Activated CD4-positive, alpha-beta T cell treated with anti-CD3 and anti-CD28 coated beads, Interleukin-2, Interleukin-4, amounts not matched to agents 100 ng/mL and 50 ng/mL, durations not matched to agents 16 hours and 8 hours (primary cell): ENCODE data around the gene METTL18.
"Not testable (repeated sequence)": the region's sequence is repeated elsewhere in the genome, so short reads cannot be mapped to it uniquely, and the experiment has no call there.

Source experiments
- DNase-seq: peaks from one replicate; pipeline ENCODE4 v3.0.0-alpha.2; 2020; ENCODE audit warnings: low spot score

Gene METTL18

DNA sequence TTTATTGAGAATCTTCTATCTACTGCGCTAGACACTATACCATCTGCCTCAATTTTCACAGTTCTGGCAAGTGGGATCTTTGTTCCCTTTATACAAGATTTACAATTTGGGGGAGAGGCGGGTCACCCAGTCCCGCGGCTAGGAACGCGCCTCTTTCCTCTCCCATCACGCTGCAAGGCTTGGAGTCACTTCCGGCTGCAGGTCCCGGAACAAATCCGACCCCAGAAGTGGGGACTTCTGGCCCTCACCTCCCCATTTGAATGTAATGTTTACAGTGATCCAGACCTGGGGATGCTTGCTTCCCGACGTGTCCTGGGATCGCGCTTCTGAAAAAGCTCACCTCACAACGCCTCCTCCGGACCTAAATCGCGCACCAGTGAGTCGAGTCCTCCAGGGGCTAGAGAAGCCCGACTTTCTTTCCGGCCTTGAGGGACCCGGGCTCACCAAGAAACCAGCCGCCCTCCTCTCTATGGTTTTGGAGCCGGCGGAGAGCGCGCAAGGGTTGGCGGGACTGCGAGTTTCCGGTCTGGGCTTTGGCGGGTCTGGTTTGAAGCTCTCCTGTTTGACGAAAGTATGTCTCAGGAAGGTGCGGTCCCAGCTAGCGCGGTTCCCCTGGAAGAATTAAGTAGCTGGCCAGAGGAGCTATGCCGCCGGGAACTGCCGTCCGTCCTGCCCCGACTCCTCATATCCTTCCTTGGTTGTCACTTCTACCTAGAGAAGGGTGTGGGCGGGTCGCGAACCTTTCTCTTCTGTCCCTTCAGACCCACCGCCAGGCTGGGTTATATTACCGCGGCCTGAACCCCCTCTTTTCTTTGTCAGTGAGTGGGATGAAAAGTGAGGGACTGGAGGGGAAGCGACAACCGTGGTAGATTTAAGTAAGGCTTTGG, at the start of gene METTL18:
Gene METTL18 (minus strand): TSS at position 378 of the 887 bp plus-strand sequence. CDS start 1,212 bp downstream, outside the sequence.
- DNase-seq = peak; percentile 96

DNA sequence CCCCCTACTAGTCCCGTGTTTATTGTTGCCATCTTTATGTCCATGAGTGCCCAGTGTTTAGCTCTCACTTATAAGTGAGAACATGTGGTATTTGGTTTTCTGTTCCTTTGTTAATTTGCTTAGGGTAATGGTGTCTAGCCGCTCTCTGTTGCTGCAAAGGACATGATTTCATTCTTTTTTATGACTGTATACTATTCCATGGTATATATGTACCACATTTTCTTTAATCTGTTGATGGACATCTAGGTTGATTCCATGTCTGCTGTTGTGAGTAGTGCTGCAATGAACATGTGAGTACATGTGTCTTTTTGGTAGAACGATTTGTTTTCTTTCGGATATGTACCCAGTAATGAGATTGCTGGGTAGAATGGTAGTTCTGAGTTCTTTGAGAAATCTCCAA, 44.2 kb upstream of the METTL18 start:
- no peak for DNase-seq

DNA sequence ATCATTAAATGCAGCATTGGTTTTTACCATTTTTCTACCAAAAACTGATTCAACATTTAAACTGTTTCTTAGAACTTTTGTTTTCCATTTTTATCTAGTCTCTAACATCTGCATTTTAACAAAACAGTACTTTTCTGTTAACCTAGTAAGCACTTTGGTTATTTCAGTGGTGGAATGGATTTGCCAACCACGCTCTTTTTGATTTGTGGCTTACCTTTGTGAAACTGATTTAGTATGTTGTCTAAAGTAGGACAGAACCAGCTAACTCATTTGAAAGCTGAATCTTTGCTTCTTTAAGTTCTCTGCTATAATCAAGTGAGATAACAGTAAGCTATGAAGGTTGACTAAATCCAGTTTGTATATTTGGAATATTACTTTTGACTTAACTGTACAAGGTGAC, 41.5 kb upstream of the METTL18 start:
- no peak for DNase-seq

DNA sequence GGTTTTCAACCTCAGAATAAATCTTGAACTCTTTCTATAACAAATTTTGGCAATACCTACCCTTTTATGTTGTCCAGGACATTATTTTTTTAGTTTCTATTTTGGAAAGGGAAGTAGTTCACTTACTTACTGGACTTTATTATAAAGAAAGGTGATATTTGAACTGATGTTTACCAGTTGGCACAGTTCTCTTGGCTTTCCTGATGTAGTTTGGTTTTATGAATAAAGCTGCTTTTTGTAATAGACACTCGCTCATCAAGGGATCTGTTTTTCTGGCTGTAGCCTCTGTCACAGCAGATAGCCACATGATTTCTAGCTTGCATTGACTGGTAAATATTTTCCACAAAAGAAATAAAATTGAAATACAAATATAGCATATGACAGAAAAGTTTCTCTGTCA, 40.9 kb upstream of the METTL18 start:
- DNase-seq = no peak

DNA sequence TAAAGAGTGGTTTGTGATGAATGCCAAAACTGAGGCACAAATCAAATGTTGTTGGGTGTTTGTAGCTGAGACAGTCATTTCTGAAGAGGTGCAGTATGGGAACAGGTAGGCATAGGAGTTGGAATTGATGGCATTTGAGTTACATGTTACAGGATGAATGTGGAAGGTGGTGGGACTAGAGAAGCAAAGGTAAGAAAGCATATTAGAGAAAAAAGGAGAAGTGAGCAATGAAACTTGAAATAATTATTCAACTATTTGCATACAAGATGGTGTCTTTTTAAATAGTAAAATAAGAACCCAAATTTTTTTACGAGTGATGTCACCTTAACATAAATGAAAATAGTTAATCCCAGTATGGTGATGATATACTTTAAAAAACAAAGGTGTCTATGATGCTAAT, 40.2 kb upstream of the METTL18 start:
- no peak for DNase-seq

DNA sequence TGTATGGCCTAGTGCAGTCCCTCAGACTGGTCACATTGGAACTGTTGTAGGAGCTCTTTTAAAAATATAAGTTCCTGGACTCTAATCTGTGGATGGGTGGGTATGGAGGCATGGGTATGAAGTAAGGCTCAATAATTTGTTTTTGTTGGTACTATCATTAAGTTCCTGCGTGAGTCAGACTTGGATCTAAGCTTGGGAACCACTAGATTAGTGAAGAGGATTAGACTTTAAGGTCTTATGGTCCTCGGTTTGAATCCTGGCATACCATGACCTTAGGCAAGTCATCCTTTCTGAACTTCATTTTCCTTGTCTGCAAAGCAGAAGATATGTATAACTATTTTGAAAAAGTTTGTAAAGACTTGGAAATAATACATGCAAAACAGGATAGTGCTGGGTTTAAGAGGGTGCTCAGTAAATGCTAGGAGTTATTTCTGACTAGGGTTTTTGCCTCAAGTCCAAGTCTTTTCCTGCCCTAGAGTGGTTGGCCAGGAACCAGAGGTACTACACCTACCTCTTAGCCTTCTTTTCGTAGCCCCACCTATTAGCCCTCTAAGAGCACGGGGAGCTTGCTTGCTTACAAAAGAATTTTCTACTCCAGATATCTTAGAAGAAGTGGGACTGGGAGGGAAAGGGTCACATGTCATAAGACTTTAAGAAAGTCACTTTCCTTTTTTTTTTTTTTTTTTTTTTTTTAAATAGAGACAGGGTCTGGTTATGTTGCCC, 38.6 kb upstream of the METTL18 start:
- DNase-seq = no peak

DNA sequence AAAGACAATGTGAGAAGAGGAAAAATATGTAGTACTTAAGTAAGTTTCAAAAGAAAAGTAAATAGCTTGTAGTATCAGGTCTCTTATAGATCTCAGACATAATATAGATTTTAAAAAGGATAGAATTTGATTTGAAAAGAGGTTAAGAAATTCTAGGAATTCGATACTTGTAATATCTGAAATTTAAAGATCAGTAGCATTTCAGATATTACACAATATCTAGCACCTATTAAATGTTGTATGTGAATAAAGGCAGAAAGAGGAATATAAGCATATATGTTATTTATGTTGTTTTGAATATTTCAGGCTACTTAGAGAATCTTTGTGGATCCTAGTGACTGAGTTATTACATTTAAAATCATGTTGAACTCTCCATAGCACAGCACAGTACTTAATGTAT, 35.0 kb upstream of the METTL18 start:
- no peak for DNase-seq

DNA sequence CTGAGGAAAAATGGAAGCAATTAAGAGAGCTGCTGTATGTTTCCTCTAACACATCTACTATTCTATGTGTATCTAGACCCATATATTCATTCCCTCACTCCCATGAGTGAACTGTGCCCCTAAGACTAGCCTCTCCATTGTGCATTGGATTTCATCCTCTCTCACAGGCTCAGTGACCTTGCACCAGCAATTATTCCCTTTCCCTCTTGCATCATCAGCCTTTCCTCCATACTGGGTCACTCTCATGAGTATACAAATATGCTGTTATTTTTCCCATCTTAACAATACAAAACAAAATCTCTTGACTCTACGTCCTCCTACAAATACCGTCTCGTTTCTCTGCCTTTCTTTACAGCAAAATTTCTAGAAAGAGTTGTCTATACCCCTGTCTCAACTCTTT, 29.4 kb upstream of the METTL18 start:
- no peak for DNase-seq

DNA sequence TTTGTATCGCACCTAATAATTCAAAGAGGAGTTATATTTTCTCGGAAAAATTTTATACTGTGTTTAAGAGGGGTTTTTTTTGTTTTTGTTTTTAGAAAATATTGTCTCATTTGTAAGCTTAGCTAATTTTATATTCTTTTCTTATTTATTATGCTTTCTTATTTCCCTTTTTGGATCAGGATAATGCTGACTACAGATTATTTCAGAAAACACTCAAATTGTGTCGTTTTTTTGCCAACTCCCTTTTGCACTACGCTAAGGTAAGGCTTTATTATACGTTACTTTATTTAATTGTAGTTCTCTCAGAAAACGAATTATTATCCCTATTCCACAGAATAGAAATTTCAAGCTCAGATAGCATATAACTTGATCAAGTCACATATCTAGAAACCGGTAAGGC, 26.8 kb upstream of the METTL18 start:
- DNase-seq = no peak

DNA sequence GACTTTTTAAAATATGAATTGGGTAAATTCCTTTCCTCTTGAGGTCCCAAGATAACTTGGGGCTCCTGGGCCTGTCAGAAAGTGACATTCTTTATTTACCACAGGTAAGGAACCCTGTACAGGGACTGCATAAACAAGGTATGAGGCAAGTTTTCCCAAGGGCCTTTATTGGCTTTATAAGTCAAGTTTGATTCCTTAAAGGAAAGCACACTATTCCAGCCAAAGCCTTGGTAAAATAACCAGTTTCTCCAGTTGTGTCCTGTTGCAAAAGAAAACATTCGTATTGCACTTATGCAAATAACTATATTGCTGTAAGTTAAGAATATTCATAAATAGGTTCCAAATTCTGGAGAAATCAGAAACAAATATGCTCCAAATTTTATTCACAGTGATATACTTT, 21.9 kb upstream of the METTL18 start:
- no peak for DNase-seq

DNA sequence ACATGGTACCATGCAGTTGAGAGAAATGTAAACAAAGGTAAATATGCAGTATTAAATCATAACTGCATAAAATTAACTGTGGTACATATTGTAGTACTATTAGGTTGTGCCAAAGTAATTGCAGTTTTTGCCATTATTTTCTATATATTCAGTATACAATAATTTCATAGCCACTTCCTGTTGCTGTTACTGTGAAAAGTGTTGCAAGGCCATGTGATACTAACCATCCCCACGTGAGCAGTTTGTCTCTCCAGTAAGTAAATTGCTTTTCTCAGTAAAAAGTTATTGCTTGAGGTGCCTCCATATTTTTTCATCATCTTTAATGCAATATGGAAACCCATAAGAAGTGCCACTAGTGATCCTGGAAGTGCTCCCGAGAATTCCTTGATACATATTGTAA, 19.6 kb upstream of the METTL18 start:
- no peak for DNase-seq

DNA sequence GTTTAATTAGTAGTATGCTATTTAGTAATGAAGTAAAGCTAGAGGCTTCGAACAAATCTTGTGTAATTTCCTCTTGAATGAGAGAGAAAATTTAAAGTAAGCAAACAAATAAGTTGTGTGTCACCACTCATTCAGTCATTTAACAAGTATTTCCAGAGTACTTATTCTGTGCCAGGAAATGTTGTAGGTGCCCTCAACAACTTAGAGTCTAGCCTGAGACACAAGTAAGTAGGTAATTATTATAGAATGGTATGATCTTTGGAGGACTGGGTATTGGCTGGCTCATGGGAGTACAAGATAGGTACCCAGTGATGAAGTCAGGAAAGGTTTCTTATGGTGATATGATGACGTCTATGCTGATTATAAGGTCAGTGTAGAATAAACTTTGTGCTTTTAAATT, 17.4 kb upstream of the METTL18 start:
- no peak for DNase-seq

DNA sequence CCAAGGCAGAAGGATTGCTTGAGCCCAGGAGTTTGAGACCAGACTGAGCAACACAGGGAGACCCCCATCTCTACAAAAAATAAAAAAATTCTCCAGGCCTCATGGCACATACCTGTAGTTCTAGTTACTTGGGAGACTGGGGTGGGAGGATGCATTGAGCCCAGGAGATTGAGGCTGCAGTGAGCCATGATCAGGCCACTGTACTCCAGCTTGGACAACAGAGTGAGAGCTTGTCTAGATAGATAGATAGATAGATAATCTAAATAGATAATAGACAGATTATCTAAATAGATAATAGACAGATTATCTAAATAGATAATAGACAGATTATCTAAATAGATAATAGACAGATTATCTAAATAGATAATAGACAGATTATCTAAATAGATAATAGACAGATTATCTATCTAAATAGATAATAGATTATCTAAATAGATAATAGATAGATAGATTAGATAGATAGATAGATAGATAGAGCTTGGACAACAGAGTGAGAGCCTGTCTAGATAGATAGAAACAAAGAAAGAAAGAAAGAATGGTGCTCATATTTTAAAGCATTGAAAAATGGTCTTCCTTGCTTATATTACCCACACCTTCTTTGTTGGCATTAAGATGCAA, 16.8 kb upstream of the METTL18 start:
- DNase-seq = not testable (repeated sequence)

DNA sequence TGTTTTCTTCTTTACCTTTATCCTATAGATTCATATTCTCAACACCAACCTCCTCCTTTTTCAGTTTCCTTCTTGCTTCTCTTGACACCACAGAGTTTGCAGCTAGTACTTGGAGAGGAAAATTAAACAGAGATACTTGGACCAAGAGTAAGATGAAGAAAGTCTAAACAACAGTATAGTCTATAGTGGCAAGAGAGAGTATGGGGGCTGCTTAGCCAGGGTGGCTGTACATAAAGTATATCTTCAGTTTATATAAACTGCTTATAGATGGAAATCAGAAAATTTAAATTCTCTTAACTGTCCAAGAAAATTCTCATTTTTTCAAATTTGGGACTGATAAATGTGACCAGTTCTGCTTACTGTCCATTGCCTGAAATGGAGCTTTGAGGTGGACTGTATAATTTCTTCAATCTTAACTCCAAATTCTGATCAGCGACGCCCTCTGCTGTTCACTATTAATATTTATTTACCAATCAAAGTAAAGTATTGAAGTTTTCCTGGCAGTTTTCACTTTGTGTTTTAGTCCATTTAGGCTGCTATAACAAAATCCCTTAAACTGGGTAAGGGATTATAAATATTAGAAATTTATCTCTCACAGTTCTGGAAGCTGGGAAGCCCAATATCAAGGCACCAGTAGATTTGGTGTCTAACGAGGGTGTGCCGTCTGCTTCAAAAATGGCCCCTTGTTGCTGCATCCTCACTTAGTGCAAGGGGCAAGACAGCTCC, 14.8 kb upstream of the METTL18 start:
- DNase-seq = peak; percentile 19

DNA sequence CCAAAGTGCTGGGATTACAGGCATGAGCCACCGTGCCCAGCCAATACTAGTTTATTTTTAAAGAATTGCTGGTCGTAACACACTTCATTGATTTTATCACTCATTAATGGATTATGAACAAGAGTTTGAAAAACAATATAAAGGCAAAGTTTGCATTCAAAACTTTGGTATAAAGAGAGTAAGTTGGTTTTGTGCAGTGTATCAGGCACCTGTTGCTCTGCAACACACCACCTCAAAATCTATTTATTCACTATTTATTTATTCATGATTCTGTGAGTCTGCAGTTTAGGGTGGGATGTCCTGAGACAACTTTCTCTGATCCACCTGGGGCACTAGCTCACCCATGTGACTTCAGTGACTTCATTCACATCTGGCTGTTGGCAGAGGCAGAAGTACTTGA, 10.2 kb upstream of the METTL18 start:
- DNase-seq = no peak

DNA sequence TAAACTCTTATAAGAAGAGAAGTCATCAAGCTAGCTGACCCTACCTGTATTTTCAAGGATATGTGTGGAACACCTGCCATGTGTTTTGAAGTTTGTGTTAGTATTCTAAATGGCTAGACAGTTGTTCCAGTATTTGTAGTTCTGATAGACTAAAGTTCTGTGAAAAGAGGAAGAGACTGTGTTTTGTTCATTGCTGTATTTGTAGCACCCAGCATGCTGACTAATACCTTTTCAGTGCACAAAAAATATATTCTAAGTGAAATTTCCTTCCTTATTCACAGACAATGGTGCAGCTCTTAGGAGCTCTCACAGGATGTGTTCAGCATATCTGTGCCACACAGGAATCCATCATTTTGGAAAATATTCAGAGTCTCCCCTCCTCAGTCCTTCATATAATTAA, 8.2 kb upstream of the METTL18 start:
- DNase-seq = no peak

DNA sequence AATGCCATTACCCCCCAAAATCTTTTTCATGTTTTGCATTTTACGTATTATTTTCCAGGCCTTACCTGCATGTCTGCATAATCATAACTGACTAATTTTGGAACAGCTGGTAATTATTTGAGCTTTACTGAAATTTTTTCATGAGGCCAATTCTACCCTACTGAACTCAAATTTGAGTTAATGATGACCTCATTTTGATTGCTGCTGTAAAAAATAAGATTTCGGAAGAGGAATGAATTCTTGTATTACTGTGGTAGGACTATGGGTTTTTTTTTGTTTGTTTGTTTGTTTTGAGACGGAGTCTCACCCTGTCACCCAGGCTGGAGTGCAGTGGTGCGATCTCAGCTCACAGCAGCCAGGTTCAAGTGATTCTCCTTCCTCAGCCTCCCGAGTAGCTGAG, 2.6 kb upstream of the METTL18 start:
- DNase-seq = no peak

DNA sequence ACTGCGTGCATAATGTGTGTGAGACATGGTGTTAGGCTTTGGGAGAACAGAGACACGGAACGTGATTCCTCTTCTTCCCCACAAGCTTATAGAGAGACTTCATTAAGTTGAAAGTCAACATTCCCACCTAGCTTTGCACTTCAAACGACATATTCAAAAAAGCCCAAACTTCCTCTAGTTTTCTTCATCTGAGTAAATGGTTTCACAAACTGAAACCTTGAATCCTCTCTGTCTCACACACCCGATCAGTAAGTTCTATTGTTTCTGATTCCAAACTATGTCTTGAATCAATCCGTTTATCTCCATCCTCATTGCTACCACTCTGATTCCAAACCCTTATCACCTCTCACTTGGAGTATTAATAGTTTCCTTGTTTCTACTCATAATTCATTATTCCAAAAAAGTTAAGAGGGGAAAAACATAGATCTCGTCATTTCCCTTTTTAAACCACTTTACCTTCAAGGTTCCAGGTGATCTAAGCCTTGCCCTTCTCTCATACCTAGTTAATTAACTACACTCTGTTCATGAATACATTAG, 1.6 kb upstream of the METTL18 start:
- DNase-seq = peak; percentile 45

DNA sequence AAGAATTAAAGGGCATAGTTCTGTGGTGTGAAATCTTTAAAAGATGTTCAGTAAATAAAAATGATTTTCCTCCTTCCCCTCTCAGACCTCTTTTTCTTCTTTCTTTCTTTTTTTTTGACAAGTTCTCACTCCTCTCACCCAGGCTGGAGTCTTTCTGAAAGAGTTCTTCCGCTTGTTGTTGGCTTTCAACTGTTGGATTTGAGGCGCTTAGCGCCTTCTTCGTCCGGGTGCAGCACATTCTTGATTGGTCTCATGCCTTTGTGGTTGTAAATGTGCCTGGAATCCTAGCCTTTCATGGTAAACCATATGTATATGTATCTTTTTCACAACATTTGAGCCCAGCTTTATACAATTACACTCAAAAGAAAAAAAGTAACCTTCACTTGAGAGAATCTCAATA, 980 bp upstream of the METTL18 start:
- DNase-seq = peak; percentile 52

DNA sequence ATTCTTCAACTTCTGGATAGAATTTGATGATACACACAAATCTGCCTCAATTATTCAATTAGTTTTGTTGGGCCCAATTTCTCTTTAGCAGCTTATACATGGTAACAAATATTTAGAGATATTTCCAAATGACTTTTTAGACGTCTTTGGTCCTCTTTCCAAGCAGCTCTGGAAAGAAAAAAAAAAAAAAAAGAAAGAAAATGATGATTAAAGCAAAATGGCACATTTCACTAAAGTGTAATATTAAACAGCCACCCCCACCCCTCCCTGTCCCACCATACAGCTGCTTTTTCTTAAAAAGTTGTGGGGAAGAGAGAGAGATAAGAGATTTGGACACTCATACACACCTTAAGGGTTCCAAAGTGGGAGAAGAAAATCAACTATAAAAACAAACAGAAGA, 977 bp downstream of the METTL18 start:
- DNase-seq = no peak

DNA sequence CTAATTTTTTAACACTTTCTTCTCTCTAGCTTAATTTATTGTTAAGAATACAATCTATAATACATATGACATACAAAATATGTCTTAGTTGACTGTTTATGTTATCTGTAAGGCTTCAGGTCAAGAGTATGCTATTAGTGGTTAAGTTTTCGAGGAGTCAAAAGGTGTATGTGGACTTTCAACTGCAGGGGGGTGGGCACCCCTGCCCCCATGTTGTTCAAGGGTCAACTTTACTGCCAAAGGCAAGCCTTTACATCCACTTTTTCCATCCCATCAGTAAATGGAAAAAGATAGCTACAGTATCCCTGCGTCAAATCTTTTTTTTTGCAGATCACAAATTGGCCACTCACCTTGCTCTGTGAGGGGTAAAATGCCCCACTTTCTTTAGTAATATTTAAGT, 6.3 kb downstream of the METTL18 start:
- DNase-seq = no peak

DNA sequence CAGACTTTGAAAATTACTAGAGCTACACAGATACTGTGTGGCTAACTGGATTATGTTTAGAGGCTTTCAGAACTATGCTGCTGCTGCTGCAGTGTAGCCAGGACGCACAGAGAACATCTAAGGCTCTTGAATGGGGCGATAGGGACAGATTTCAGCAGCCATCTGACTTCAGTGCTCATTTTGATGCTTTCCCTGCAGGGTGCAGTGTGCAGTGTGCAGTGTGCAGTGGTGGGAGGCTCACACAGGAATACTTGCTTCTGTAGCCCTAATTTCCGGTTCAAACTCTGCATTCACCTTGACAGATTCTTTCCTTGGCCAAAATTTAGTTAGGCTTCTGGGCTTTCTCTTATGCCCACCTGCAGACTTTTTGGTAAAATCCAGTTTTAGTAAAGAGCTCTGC, 7.7 kb downstream of the METTL18 start:
- DNase-seq = no peak
